DND-41 (cell line): ENCODE measurements around the gene TBC1D22A.

Experiments used
- ATAC-seq: fragments of 200-7000 bp; cut with Tn5 transposase; 3 replicates; pipeline ENCODE4 v1.9.1; 2021; ENCODE audit warnings: low read depth; ENCODE audit not compliant: insufficient read depth
- DNase-seq: peaks from one replicate; pipeline ENCODE4 v3.0.0-alpha.2; 2020
- H2AFZ ChIP-seq: 2 replicates; pipeline ENCODE4 v1.6.0; 2012; ENCODE audit warnings: low read depth, low read length
- H3K27ac ChIP-seq: 2 replicates; pipeline ENCODE4 v1.5.1; 2012; ENCODE audit warnings: low read length, inconsistent platforms
- H3K27me3 ChIP-seq: fragments of 200-600 bp; sonication (generic); 2 replicates; pipeline ENCODE4 v1.6.0; 2012; ENCODE audit warnings: low read length, mild to moderate bottlenecking, inconsistent platforms; ENCODE audit not compliant: insufficient read depth, poor library complexity
- H3K36me3 ChIP-seq: 2 replicates; pipeline ENCODE4 v1.5.1; 2012; ENCODE audit warnings: low read length, inconsistent platforms; ENCODE audit not compliant: insufficient read depth
- H3K4me1 ChIP-seq: 2 replicates; pipeline ENCODE4 v1.5.1; 2012; ENCODE audit warnings: mild to moderate bottlenecking, low read length; ENCODE audit not compliant: insufficient read depth
- H3K4me2 ChIP-seq: 2 replicates; pipeline ENCODE4 v1.6.0; 2012; ENCODE audit warnings: mild to moderate bottlenecking, moderate library complexity, low read length, inconsistent platforms; ENCODE audit not compliant: insufficient read depth
- H3K4me3 ChIP-seq, 2 experiments: fragments of 200-600 bp in 1 of 2; shearing (Covaris generic) in 1 of 2; 2 replicates each; pipeline ENCODE4 v1.5.1; 2012 to 2016; ENCODE audit warnings: inconsistent platforms in 2 of 2, low read length in 2 of 2, mild to moderate bottlenecking in 2 of 2, low read depth in 1 of 2, moderate library complexity in 1 of 2
- H3K79me2 ChIP-seq: 2 replicates; pipeline ENCODE4 v1.6.0; 2012; ENCODE audit warnings: low read length, inconsistent platforms; ENCODE audit not compliant: insufficient read depth
- H3K9ac ChIP-seq: 2 replicates; pipeline ENCODE4 v1.6.0; 2012; ENCODE audit warnings: low read depth, mild to moderate bottlenecking, inconsistent platforms, low read length, moderate library complexity
- H3K9me3 ChIP-seq: 2 replicates; pipeline ENCODE4 v1.5.1; 2012; ENCODE audit warnings: low read length, moderate library complexity, mild to moderate bottlenecking, inconsistent platforms; ENCODE audit not compliant: insufficient read depth, severe bottlenecking
- H4K20me1 ChIP-seq: 2 replicates; pipeline ENCODE4 v1.6.0; 2012; ENCODE audit warnings: low read length; ENCODE audit not compliant: insufficient read depth
- EZH2 ChIP-seq: IDR thresholded peaks from 3 replicates; pipeline ENCODE4 v1.6.1; 2012; ENCODE audit warnings: borderline replicate concordance, low read depth, mild to moderate bottlenecking, moderate library complexity, low read length, inconsistent platforms; ENCODE audit not compliant: severe bottlenecking
- TF ChIP-seq, protein P1 (sequence below): IDR thresholded peaks from 2 replicates; pipeline ENCODE4 v1.5.1; 2012; ENCODE audit warnings: borderline replicate concordance, low read length, moderate library complexity, mild to moderate bottlenecking; ENCODE audit not compliant: poor library complexity, severe bottlenecking; ENCODE audit errors: extremely low read depth

TBC1D22A gene

DNA sequence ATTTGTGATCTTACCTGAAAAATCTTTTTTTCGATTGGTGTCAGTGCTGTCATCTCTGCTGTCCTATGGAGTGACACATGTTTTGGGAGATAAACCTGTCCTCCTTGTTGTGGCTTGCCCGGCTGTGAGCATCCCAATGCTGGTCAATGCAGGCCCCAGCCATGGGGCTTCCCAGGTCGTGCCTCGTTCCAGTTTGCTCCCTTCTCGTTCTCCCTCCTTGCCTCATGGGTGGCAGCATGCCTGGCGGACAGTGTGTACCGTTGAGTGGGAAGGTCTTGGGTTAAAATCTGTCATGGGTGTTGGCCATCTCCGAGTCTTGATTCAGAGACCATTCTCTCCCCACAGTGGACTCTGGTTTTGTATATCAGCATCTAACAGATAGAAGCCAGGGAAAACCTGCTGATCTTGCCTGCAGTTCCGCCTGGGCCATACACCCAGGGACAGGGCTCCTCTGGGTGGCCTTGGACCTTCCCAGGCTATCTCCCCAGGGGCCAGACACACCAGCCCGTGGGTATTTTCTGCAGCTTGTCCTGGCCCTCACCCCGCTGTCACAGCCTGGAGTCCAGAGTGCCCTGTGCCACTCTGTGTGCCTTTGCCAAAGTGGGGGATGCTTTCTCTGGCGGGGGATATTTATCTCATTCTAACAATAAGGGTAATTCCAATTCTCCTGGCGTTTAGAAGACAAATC is 208.1 kb downstream of the TBC1D22A start:
- Histone ChIP-seq H3K4me1 (no peaks in the 10 kb centered on the region), H3K27ac (no peak overlapping the region), H4K20me1 (peaks cover 18% of the 10 kb centered on the region), H2AFZ (no peak overlapping the region), H3K79me2 (peaks cover 3% of the 10 kb centered on the region), H3K9me3 (no peaks in the 10 kb centered on the region), H3K36me3 (peaks cover 13% of the 10 kb centered on the region), H3K4me2 (no peak overlapping the region), H3K27me3 (no peaks in the 10 kb centered on the region), H3K4me3 (no peak overlapping the region), H3K9ac (no peak overlapping the region)
- no peak for ATAC-seq
- TF ChIP-seq, protein P1, sequence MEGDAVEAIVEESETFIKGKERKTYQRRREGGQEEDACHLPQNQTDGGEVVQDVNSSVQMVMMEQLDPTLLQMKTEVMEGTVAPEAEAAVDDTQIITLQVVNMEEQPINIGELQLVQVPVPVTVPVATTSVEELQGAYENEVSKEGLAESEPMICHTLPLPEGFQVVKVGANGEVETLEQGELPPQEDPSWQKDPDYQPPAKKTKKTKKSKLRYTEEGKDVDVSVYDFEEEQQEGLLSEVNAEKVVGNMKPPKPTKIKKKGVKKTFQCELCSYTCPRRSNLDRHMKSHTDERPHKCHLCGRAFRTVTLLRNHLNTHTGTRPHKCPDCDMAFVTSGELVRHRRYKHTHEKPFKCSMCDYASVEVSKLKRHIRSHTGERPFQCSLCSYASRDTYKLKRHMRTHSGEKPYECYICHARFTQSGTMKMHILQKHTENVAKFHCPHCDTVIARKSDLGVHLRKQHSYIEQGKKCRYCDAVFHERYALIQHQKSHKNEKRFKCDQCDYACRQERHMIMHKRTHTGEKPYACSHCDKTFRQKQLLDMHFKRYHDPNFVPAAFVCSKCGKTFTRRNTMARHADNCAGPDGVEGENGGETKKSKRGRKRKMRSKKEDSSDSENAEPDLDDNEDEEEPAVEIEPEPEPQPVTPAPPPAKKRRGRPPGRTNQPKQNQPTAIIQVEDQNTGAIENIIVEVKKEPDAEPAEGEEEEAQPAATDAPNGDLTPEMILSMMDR, result no peak
- TF ChIP-seq EZH2, result no peak
- no peak for DNase-seq

DNA sequence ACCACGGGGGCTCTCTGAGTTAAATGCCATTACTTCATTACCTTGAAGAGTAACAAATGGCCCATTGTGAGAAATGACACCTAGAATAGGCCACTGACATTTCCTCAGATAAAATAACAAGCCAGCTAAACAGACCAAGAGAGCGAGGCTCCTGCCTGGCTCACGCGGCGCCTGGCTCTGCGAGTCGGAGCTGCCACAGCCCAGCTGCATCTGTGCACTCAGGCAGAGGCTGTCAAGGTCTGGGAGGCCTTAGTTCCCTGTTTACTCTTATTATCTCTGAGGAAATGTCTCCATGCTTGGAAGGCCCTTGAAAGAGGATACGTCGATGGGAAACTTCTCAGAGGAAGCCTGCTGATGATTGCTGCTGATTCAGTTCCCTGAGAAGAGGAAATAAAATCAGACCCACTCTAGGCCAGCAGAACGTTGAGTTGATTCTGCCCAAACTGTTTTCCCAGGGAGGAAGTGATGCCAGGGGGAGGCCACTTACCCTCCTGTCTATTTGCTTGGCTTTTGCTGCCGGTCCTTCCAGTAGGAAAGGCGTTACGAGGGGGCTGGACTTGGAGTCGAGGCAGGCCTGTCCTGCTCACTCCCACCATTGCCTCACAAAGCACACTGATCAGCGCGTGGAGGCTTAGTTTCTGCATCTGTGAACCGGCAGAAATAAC is 208.8 kb downstream of the TBC1D22A start:
- Histone ChIP-seq H3K36me3 (peaks cover 15% of the 10 kb centered on the region), H3K9me3 (no peaks in the 10 kb centered on the region), H2AFZ (no peak overlapping the region), H3K79me2 (peaks cover 3% of the 10 kb centered on the region), H3K4me2 (no peak overlapping the region), H3K9ac (no peak overlapping the region), H3K27me3 (no peaks in the 10 kb centered on the region), H3K4me3 (no peak overlapping the region), H3K4me1 (no peaks in the 10 kb centered on the region), H4K20me1 (peaks cover 18% of the 10 kb centered on the region; the same call in 1 of the 2 replicates), H3K27ac (no peak overlapping the region)
- TF ChIP-seq EZH2, result no peak
- TF ChIP-seq, protein P1, result no peak
- ATAC-seq (no peak), DNase-seq (no peak)

DNA sequence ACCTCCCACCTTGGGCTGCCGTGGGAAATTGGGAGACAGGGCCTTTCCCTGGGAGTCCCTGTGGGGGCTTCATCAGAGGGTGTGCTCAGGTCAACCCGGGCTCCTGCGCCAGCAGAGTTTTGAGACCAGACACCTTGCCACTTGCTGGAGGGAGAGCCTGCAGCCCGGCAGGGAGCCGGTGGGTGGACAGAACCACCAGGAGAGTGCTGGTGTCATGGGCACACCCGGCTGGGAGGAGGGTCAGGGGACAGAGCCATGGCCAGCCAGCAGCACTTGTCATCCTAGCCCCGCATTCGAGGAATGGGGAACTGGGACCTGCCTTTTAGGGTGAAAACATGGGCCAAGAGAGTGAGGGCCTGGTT is 209.3 kb downstream of the TBC1D22A start:
- TF ChIP-seq, protein P1, result no peak
- no peak for TF ChIP-seq EZH2
- H4K20me1 ChIP-seq, result peaks cover 18% of the 10 kb centered on the region; the same call in 1 of the 2 replicates
- H3K79me2 ChIP-seq, result peaks cover 3% of the 10 kb centered on the region
- H3K4me2 ChIP-seq, result no peak overlapping the region
- no peak overlapping the region for H3K9ac ChIP-seq
- H3K27ac ChIP-seq, result no peak overlapping the region
- H3K27me3 ChIP-seq, result no peaks in the 10 kb centered on the region
- DNase-seq (no peak), ATAC-seq (no peak)
- H3K4me1 ChIP-seq, result no peaks in the 10 kb centered on the region
- H2AFZ ChIP-seq, result no peak overlapping the region
- no peak overlapping the region for H3K4me3 ChIP-seq
- H3K36me3 ChIP-seq, result peaks cover 18% of the 10 kb centered on the region
- no peaks in the 10 kb centered on the region for H3K9me3 ChIP-seq
